GM23338 (cell line): ENCODE measurements around the gene COL9A3. TPM values are rescaled to one million over a fixed set of nuclear protein-coding genes. Genes with fewer than 3 reads are reported as not detected.

Experiments used
- ATAC-seq: fragments of 200-7000 bp; cut with Tn5 transposase; 3 replicates; pipeline ENCODE4 v1.9.1; 2020
- DNase-seq: peaks from one replicate; pipeline ENCODE4 v3.0.0-alpha.2; 2015; ENCODE audit warnings: low spot score
- H2AFZ ChIP-seq: fragments of 200-600 bp; sonication (generic); 2 replicates; pipeline ENCODE4 v1.8.0; 2016; ENCODE audit warnings: antibody characterized with exemption, mild to moderate bottlenecking, moderate library complexity
- H3F3A ChIP-seq: fragments of 200-600 bp; sonication (generic); replicated peaks from 2 replicates; pipeline ENCODE4 v1.8.0; 2017; ENCODE audit warnings: antibody characterized with exemption, mixed run types, low read depth
- H3K27ac ChIP-seq: fragments of 200-600 bp; sonication (generic); 2 replicates; pipeline ENCODE4 v1.6.1; 2016; ENCODE audit warnings: low read depth
- H3K27me3 ChIP-seq: fragments of 200-600 bp; sonication (generic); 2 replicates; pipeline ENCODE4 v1.8.0; 2016; ENCODE audit warnings: mild to moderate bottlenecking, mixed run types, moderate library complexity; ENCODE audit not compliant: insufficient read depth
- H3K36me3 ChIP-seq: fragments of 200-600 bp; sonication (generic); 2 replicates; pipeline ENCODE4 v1.8.0; 2016; ENCODE audit warnings: mild to moderate bottlenecking; ENCODE audit not compliant: insufficient read depth
- H3K4me1 ChIP-seq: fragments of 200-600 bp; sonication (generic); 2 replicates; pipeline ENCODE4 v1.8.0; 2016; ENCODE audit warnings: mild to moderate bottlenecking, moderate library complexity; ENCODE audit not compliant: insufficient read depth
- H3K4me2 ChIP-seq: fragments of 200-600 bp; sonication (generic); 2 replicates; pipeline ENCODE4 v1.7.1; 2017; ENCODE audit warnings: mixed run types
- H3K4me3 ChIP-seq: fragments of 200-600 bp; sonication (generic); 2 replicates; pipeline ENCODE4 v1.6.1; 2016; ENCODE audit warnings: mixed run types
- H3K79me2 ChIP-seq: fragments of 200-600 bp; sonication (generic); replicated peaks from 2 replicates; pipeline ENCODE4 v1.8.0; 2017; ENCODE audit warnings: mild to moderate bottlenecking; ENCODE audit not compliant: insufficient read depth
- H3K9me2 ChIP-seq: fragments of 200-600 bp; sonication (generic); 2 replicates; pipeline ENCODE4 v1.8.0; 2017; ENCODE audit not compliant: insufficient read depth
- H4K20me1 ChIP-seq: fragments of 200-600 bp; sonication (generic); replicated peaks from 2 replicates; pipeline ENCODE4 v1.8.0; 2017; ENCODE audit warnings: mild to moderate bottlenecking; ENCODE audit not compliant: insufficient read depth
- H3K27ac Mint-ChIP-seq: 2 replicates; pipeline ENCODE4 v1.8.0; 2020; ENCODE audit warnings: inconsistent platforms, mild to moderate bottlenecking, moderate library complexity, mixed read lengths
- H3K27me3 Mint-ChIP-seq: 3 replicates; pipeline ENCODE4 v1.8.0; 2022; ENCODE audit warnings: low read depth, mild to moderate bottlenecking, moderate library complexity, mixed read lengths, inconsistent platforms; ENCODE audit not compliant: insufficient read depth, poor library complexity
- H3K36me3 Mint-ChIP-seq: 3 replicates; pipeline ENCODE4 v1.8.0; 2021; ENCODE audit warnings: low read depth, mild to moderate bottlenecking, inconsistent platforms, moderate library complexity, mixed read lengths
- H3K4me1 Mint-ChIP-seq: 3 replicates; pipeline ENCODE4 v1.8.0; 2020; ENCODE audit warnings: mild to moderate bottlenecking, inconsistent platforms, mixed read lengths
- H3K4me3 Mint-ChIP-seq: 3 replicates; pipeline ENCODE4 v1.8.0; 2021; ENCODE audit warnings: moderate library complexity, mild to moderate bottlenecking, inconsistent platforms, mixed read lengths
- H3K9me3 Mint-ChIP-seq: 3 replicates; pipeline ENCODE4 v1.8.0; 2020; ENCODE audit warnings: moderate library complexity, mild to moderate bottlenecking, inconsistent platforms, mixed read lengths
- EZH2 ChIP-seq: fragments of 200-600 bp; sonication (generic); IDR thresholded peaks from one replicate; pipeline ENCODE4 v1.8.0; 2017; ENCODE audit warnings: antibody characterized with exemption, mild to moderate bottlenecking, low read depth; ENCODE audit not compliant: unreplicated experiment
- POLR2AphosphoS5 ChIP-seq: IDR thresholded peaks from 2 replicates; pipeline ENCODE4 v1.6.1; 2016; ENCODE audit warnings: antibody characterized with exemption, low read depth
- STAT1 ChIP-seq: IDR thresholded peaks from one replicate; pipeline ENCODE4 v1.6.1; 2016; ENCODE audit warnings: antibody characterized with exemption; ENCODE audit not compliant: unreplicated experiment
- ZNF331 ChIP-seq: fragments of 250-450 bp; sonication (Bioruptor Pico); IDR thresholded peaks from 2 replicates; pipeline ENCODE4 v1.5.0; 2020; ENCODE audit warnings: low read depth, mild to moderate bottlenecking, moderate library complexity
- polyA plus RNA-seq: library from polyadenylated mRNA; unstranded; fragments of >200 nt; fragmentation: Nextera tagmentation; extraction: Ambion mirVana; gene quantifications from 2 replicates; pipeline ENCODE4 v1.2.1, GENCODE V29; 2016
- total RNA-seq: library from RNA; depleted of rRNA; stranded (reverse); fragments of >200 nt; shearing (Covaris generic); gene quantifications from 2 replicates; pipeline ENCODE4 v1.2.3, GENCODE V29; 2014
- TF ChIP-seq, protein P1 (sequence below): IDR thresholded peaks from 2 replicates; pipeline ENCODE4 v1.6.1; 2016; ENCODE audit warnings: antibody characterized with exemption
- TF ChIP-seq, protein P2 (sequence below), 2 experiments: fragments of 200-600 bp in 1 of 2; sonication (generic) in 1 of 2; conservative IDR thresholded peaks; 2 replicates each; pipeline versions ENCODE4 v1.5.1 to v1.6.1; 2016 to 2017; ENCODE audit warnings: antibody characterized with exemption in 2 of 2, low read depth in 2 of 2, mild to moderate bottlenecking in 2 of 2, moderate library complexity in 1 of 2

The COL9A3 gene
- total and polyA plus RNA-seq, 2 experiments from 2014 or later = 74.9 to 113 TPM

DNA sequence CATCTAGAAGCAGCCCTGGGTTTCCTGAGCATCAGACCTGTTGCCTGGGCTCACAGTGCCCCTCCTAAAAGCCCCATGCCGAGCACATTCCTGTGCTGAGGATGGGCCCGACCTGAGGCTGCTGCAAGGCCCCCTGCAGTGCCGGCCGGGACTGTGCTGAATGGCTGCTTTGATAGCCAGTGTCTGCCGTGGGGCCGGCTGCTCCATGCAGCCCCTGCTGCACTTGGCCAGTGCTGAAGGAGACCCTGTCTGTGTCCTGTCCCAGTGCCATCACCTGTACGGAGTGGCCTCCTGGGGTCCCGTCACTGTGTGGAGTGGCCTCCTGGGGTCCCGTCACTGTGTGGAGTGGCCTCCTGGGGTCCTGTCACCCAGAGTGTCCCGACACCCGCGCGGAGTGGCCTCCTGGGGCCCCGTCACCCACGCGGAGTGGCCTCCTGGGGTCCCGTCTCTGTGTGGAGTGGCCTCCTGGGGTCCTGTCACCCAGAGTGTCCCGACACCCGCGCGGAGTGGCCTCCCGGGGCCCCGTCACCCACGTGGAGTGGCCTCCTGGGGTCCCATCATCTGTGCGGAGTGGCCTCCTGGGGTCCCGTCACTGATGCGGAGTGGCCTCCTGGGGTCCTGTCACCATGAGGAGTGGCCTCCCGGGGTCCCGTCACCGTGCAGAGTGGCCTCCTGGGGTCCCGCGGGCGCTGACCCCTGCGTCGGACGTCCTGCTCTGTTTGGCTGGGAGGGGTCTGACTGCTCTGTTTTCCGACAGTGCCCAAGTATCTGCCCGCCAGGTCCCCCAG, 7.0 kb downstream of the COL9A3 start:
- Histone ChIP-seq H3K9me2 (no peaks in the 10 kb centered on the region), H4K20me1 (peaks cover 5% of the 10 kb centered on the region; the same call in 1 of the 2 replicates), H3K36me3 (no peaks in the 10 kb centered on the region), H3K4me2 (peak overlapping the region; percentile 43; the same call in 1 of the 2 replicates), H3K27me3 (no peaks in the 10 kb centered on the region), H3K4me3 (no peak overlapping the region), H2AFZ (no peak overlapping the region), H3F3A (no peaks in the 10 kb centered on the region), H3K27ac (peak overlapping the region; percentile 66; the same call in 1 of the 2 replicates), H3K79me2 (no peaks in the 10 kb centered on the region), H3K4me1 (peaks cover 2% of the 10 kb centered on the region; the same call in 1 of the 2 replicates)
- Mint-ChIP-seq H3K36me3 (no peaks in the 10 kb centered on the region), H3K4me3 (no peak overlapping the region), H3K9me3 (no peaks in the 10 kb centered on the region), H3K4me1 (peaks cover 5% of the 10 kb centered on the region; the same call in 2 of the 3 replicates), H3K27me3 (peaks cover 8% of the 10 kb centered on the region), H3K27ac (no peak overlapping the region)
- peak; percentile 75 for ATAC-seq
- no peak for TF ChIP-seq POLR2AphosphoS5
- no peak for TF ChIP-seq EZH2
- TF ChIP-seq, protein P1, sequence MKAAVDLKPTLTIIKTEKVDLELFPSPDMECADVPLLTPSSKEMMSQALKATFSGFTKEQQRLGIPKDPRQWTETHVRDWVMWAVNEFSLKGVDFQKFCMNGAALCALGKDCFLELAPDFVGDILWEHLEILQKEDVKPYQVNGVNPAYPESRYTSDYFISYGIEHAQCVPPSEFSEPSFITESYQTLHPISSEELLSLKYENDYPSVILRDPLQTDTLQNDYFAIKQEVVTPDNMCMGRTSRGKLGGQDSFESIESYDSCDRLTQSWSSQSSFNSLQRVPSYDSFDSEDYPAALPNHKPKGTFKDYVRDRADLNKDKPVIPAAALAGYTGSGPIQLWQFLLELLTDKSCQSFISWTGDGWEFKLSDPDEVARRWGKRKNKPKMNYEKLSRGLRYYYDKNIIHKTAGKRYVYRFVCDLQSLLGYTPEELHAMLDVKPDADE = no peak
- TF ChIP-seq STAT1 = no peak
- TF ChIP-seq ZNF331 (CRISPR knock-in tag) = no peak
- peak; percentile 70 for DNase-seq

DNA sequence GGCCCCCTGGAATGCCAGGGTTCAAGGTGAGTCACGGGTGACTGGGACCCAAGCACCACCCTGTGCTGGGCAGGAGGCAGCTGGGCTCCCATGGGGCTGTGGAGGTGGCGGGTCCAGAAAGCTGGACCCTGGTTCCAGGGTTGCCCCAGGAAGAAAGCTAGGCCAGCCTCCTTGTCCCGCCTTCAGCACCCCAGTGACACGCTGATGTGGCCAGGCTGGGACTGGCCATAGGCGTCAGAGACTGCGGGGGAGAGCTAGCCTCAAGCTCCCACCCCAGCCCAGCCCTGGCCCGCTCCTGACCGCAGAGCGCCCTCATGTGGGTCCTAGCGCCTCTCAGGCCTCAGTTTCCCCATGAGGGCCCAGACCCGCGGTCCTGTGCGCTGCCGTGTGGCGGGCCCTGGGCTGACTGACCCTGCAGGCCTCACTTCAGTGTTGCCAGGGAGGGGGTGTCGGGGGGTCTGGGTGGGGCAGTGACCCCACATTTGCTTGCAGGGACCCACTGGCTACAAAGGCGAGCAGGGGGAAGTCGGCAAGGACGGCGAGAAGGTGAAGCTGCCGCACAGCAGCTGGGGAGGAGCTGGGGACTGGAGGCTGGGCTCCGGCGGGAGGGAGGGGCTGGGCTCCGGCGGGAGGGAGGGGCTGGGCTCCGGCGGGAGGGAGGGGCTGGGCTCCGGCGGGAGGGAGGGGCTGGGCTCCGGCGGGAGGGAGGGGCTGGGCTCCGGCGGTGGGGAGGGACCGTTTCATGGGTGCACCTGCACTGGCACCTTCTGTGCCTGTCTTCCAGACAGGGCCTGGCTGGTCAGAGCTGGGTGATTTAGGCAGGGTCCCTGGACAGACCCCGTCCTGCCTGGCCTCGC, 7.9 kb downstream of the COL9A3 start:
- Histone ChIP-seq H3F3A (no peaks in the 10 kb centered on the region; the same call in 1 of the 2 replicates), H3K27me3 (no peaks in the 10 kb centered on the region), H3K27ac (no peak overlapping the region), H2AFZ (no peak overlapping the region), H4K20me1 (peaks cover 5% of the 10 kb centered on the region; the same call in 1 of the 2 replicates), H3K79me2 (no peaks in the 10 kb centered on the region), H3K4me2 (peak overlapping the region; percentile 55; the same call in 1 of the 2 replicates), H3K4me1 (peaks cover 2% of the 10 kb centered on the region; the same call in 1 of the 2 replicates), H3K36me3 (no peaks in the 10 kb centered on the region), H3K4me3 (no peak overlapping the region), H3K9me2 (no peaks in the 10 kb centered on the region)
- DNase-seq = peak; percentile 76
- peak; percentile 52 for ATAC-seq
- Mint-ChIP-seq H3K4me3 (no peak overlapping the region), H3K36me3 (no peaks in the 10 kb centered on the region), H3K9me3 (no peaks in the 10 kb centered on the region), H3K27me3 (peaks cover 8% of the 10 kb centered on the region), H3K4me1 (peaks cover 5% of the 10 kb centered on the region; the same call in 2 of the 3 replicates), H3K27ac (no peak overlapping the region)
- no peak for TF ChIP-seq ZNF331 (CRISPR knock-in tag)
- TF ChIP-seq, protein P2, sequence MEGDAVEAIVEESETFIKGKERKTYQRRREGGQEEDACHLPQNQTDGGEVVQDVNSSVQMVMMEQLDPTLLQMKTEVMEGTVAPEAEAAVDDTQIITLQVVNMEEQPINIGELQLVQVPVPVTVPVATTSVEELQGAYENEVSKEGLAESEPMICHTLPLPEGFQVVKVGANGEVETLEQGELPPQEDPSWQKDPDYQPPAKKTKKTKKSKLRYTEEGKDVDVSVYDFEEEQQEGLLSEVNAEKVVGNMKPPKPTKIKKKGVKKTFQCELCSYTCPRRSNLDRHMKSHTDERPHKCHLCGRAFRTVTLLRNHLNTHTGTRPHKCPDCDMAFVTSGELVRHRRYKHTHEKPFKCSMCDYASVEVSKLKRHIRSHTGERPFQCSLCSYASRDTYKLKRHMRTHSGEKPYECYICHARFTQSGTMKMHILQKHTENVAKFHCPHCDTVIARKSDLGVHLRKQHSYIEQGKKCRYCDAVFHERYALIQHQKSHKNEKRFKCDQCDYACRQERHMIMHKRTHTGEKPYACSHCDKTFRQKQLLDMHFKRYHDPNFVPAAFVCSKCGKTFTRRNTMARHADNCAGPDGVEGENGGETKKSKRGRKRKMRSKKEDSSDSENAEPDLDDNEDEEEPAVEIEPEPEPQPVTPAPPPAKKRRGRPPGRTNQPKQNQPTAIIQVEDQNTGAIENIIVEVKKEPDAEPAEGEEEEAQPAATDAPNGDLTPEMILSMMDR (conservative IDR thresholded peaks at IDR 0.05; ENCODE audit: low read depth in 2 of 2) = peak; percentile 13 to 42; a peak in 3 of 4 replicates
